GM12865 (cell line): ENCODE measurements around the gene GLIS2.
"Not testable (repeated sequence)": the region's sequence is repeated elsewhere in the genome, so short reads cannot be mapped to it uniquely, and the experiment has no call there.

Experiments
- DNase-seq: peaks from one replicate; pipeline ENCODE4 v3.0.0; 2010; ENCODE audit warnings: low read depth
- H3K4me3 ChIP-seq: 2 replicates; pipeline ENCODE4 v1.5.1; 2011; ENCODE audit warnings: mild to moderate bottlenecking, low read depth, low read length, control low read depth
- TF ChIP-seq, protein P1 (sequence below): IDR thresholded peaks from 2 replicates; pipeline ENCODE4 v1.5.1; 2011; ENCODE audit warnings: low read length, control low read depth, low read depth, inconsistent platforms; ENCODE audit not compliant: insufficient read depth; ENCODE audit errors: missing control alignments

The GLIS2 gene

DNA sequence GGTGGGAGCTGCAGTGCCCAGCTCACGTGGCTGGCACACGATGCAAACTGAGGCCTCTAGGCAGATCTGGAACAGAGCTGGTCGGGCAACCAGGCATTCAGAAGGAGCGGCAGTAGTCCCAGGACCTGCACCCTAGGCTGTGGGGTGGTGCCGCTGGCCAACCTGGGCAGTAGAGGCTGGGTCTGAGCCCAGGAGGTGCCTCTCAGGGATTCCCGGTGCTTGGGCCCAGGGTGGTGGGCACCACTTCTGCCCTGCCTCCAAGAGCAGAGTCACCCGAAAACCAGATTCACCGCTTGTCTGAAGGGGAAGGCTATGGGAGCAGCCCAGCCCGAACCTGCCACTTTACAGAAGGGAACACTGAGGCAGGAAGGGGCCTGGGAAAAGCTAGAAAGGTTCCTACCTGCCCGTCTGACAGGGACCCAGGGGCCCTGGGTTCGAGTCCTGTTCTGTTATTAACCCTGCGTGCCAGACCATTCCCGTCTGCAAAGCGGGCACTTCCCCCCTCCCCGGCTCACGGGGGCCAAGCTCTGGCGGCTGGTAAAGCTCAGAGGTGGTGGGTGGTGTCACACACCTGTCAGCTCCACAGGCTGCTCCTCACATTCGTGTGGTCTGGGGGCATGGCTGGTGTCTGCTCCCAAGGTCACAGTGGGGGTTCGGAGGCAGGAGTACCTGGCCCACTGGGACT lies 16.9 kb downstream of the GLIS2 start:
- TF ChIP-seq, protein P1, sequence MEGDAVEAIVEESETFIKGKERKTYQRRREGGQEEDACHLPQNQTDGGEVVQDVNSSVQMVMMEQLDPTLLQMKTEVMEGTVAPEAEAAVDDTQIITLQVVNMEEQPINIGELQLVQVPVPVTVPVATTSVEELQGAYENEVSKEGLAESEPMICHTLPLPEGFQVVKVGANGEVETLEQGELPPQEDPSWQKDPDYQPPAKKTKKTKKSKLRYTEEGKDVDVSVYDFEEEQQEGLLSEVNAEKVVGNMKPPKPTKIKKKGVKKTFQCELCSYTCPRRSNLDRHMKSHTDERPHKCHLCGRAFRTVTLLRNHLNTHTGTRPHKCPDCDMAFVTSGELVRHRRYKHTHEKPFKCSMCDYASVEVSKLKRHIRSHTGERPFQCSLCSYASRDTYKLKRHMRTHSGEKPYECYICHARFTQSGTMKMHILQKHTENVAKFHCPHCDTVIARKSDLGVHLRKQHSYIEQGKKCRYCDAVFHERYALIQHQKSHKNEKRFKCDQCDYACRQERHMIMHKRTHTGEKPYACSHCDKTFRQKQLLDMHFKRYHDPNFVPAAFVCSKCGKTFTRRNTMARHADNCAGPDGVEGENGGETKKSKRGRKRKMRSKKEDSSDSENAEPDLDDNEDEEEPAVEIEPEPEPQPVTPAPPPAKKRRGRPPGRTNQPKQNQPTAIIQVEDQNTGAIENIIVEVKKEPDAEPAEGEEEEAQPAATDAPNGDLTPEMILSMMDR: no peak
- DNase-seq: no peak
- no peak overlapping the region for H3K4me3 ChIP-seq

DNA sequence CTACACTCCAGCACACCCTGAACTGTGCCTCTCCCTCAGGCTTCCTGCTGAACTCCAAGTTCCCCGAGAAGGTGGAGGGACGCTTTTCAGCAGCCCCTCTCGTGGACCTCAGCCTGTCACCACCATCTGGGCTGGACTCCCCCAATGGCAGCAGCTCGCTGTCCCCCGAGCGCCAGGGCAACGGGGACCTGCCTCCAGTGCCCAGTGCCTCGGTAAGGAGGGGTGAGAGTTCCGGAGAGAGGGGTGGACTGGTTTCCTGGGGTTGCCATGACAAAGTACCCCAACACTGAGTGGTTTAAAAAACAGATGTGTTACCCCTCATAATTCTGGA lies 17.4 kb downstream of the GLIS2 start:
- no peak overlapping the region for H3K4me3 ChIP-seq
- TF ChIP-seq, protein P1: no peak
- DNase-seq: no peak

DNA sequence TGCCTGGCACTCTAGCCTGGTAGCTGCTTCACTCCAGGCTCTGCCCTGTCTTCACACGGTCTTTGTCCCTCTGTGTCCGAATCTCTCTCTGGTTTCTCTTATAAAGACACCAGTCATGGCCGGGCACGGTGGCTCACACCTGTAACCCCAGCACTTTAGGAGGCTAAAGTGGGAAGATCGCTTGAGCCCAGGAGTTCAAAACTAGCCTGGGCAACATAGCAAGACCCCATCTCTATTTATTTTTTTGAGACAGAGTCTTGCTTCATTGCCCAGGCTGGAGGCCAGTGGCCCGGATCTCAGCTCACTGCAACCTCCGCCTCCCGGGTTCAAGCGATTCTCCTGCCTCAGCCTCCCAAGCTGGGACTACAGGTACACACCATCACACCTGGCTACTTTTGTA lies 17.8 kb downstream of the GLIS2 start:
- H3K4me3 ChIP-seq, DNase-seq: not testable (repeated sequence)

DNA sequence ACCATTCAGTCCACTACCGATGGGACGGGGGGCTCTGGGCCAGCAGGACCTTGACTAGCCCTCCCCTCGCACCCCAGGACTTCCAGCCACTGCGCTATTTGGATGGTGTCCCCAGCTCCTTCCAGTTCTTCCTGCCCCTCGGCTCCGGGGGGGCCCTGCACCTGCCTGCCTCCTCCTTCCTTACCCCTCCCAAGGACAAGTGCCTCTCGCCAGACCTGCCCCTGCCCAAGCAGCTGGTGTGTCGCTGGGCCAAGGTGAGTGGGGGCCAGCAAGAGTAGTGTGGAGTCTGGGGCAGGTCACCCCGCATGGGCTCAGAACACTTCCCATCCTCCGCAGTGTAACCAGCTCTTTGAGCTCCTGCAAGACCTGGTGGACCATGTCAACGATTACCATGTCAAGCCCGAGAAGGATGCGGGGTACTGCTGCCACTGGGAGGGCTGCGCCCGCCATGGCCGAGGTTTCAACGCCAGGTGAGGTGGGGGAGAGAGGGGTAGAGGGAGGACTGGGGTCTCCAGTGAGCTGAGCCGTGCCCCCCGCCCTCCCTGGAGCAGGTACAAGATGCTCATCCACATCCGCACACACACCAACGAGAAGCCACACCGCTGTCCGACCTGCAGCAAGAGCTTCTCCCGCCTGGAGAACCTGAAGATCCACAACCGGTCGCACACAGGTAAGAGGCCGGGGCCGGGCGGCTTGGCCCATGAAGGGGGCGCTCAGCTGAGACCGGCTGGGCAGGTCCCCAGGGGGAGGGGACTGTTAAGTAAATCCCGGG lies 19.0 kb downstream of the GLIS2 start:
- TF ChIP-seq, protein P1: no peak
- no peak overlapping the region for H3K4me3 ChIP-seq
- no peak for DNase-seq

DNA sequence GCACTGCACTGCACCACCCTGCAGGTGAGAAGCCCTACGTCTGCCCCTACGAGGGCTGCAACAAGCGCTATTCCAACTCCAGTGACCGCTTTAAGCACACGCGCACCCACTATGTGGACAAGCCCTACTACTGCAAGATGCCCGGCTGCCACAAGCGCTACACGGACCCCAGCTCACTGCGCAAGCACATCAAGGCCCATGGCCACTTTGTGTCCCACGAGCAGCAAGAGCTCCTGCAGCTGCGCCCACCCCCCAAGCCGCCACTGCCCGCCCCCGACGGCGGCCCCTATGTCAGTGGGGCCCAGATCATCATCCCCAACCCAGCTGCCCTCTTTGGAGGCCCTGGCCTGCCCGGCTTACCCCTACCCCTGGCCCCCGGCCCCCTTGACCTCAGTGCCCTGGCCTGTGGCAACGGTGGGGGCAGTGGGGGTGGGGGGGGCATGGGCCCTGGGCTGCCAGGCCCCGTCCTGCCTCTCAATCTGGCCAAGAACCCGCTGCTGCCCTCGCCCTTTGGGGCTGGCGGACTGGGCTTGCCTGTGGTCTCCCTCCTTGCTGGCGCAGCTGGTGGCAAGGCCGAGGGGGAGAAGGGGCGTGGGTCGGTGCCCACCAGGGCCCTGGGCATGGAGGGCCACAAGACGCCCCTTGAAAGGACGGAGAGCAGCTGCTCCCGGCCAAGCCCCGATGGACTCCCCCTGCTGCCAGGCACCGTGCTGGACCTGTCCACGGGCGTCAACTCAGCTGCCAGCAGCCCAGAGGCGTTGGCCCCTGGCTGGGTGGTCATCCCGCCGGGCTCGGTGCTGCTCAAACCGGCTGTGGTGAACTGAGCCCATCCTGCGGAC lies 21.1 kb downstream of the GLIS2 start:
- TF ChIP-seq, protein P1: no peak
- no peak overlapping the region for H3K4me3 ChIP-seq
- DNase-seq: no peak

DNA sequence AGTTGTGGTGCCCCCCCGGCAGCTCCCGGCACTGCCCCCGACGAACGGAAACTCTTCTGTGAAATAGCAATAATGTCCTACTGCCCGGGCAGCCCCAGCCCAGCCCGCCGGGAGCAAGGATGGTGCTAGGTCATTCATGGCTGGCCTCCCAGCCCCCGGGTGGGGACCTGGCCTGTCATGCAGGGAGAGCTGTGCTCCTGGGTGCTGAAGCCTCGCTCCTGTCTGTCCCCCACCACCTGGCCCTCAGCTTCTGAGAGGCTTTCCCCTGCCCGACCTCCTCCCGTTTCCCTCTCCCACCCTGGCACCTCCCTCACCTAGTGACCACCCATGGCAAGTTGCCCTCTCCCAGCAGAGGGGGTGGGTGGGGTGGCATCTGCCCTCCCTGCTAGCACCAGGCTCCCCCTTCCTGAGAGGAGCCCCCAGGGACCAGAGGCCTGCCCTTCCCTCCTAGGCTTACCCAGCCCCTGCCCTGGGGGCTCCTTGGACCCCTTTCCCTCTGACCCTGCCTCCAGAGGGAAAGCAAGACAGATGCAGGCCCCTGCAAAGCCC lies 21.7 kb downstream of the GLIS2 start:
- TF ChIP-seq, protein P1: no peak
- H3K4me3 ChIP-seq: no peak overlapping the region
- DNase-seq: no peak

DNA sequence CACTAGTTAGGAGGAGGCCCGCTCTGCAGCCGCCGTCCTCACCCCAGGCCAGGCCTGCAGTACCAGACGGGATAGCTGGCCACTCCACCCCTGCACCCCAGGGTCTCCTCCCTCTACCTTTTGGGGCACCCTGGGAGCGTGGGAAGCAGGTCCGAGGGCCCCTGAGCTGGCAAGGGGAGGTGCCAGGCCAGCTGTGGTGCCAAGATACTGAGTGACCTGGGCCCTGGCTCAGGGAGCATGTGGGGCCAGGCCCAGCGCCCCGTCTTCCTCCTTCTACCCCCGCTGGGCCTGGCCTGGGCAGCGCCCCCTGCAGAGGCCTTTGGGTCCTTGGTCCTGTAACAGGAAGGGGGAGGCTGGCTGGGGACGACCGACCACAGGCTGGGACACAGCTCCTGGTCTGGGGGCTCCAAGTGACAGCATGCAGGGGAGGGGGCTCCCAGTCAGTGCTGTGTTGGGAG lies 22.3 kb downstream of the GLIS2 start:
- TF ChIP-seq, protein P1: no peak
- no peak for DNase-seq
- H3K4me3 ChIP-seq: no peak overlapping the region
